GM12874 (cell line): Measurements from ENCODE around the gene SSH2.

ENCODE experiments used
- TF ChIP-seq, protein P1 (sequence below): IDR thresholded peaks from 2 replicates; pipeline ENCODE4 v1.5.1; 2011; ENCODE audit warnings: low read depth, mild to moderate bottlenecking, control low read depth, low read length, moderate library complexity; ENCODE audit not compliant: insufficient read depth

Gene SSH2

DNA sequence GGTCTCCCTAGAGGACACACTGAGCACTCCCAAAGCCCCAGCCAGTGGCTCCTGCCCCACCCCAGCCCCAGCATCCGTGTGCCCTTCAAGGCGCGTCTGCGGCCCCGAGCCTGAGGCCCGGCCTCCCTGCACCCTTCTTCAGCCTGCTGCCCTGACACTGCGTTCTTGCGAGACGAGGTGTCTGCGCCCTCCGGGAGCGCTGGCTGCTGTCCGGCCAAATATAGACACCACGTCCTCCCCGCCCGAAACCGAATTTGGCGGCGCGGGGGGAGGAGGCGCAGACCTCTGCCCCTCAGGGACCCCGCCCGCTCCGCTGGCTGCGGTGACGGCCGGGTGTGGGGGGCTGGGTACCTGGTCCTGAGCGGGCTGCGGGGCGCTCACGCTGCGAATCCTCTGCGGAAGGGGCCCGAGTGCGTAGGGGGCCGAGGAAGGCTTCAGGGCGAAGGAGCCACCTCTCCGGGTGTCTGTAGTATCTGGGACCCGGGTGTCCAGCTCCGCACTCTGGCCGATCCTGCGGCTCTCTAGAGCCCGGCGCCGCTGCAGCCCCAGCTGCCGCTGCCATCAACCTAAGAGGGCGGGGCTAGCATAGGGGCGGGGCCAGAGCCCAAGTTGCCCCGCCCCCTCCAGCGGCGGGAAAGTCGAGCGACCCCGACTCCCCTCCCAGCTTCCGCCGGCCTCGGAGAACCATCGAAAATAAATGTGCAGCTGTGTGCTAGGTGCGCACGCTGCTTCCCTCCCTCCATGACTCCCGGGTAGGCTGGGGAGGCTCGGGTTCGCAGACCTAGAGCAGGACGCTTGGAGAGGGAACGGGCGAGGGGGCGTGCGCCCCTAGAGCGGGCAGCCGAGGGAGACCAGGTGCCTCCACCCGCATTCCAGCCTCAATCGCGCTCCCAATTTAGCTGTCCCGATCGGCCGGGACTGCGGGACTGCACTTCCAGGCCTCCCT is 307.4 kb downstream of the SSH2 start, which contains the start of gene CORO6:
Gene CORO6 (minus strand): TSS at position 576 of the 946 bp plus-strand sequence. CDS start 1,491 bp downstream, outside the sequence.
- TF ChIP-seq, protein P1, sequence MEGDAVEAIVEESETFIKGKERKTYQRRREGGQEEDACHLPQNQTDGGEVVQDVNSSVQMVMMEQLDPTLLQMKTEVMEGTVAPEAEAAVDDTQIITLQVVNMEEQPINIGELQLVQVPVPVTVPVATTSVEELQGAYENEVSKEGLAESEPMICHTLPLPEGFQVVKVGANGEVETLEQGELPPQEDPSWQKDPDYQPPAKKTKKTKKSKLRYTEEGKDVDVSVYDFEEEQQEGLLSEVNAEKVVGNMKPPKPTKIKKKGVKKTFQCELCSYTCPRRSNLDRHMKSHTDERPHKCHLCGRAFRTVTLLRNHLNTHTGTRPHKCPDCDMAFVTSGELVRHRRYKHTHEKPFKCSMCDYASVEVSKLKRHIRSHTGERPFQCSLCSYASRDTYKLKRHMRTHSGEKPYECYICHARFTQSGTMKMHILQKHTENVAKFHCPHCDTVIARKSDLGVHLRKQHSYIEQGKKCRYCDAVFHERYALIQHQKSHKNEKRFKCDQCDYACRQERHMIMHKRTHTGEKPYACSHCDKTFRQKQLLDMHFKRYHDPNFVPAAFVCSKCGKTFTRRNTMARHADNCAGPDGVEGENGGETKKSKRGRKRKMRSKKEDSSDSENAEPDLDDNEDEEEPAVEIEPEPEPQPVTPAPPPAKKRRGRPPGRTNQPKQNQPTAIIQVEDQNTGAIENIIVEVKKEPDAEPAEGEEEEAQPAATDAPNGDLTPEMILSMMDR, result no peak

DNA sequence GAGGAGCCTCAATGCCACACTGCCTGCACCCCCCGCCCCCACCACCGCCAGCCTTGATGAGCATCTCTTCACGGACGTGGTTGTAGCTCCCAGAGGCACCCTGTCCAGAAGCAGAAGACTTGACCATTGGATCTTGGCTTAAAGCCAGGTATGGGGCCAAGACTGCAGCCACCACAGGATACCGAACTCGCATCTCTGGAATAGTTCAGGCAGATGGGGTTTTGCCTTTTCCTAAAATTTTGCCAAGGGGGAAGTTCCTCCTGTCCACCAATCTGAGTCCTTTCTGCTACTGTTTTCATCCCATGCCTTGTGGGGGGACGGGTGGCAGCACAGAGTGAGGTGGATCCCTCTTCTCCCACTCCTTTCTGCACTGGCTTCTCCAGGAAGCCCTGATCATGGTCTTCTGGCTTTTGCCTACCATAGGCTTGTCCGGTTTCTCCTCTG is 308.3 kb downstream of the SSH2 start:
- TF ChIP-seq, protein P1, result no peak

DNA sequence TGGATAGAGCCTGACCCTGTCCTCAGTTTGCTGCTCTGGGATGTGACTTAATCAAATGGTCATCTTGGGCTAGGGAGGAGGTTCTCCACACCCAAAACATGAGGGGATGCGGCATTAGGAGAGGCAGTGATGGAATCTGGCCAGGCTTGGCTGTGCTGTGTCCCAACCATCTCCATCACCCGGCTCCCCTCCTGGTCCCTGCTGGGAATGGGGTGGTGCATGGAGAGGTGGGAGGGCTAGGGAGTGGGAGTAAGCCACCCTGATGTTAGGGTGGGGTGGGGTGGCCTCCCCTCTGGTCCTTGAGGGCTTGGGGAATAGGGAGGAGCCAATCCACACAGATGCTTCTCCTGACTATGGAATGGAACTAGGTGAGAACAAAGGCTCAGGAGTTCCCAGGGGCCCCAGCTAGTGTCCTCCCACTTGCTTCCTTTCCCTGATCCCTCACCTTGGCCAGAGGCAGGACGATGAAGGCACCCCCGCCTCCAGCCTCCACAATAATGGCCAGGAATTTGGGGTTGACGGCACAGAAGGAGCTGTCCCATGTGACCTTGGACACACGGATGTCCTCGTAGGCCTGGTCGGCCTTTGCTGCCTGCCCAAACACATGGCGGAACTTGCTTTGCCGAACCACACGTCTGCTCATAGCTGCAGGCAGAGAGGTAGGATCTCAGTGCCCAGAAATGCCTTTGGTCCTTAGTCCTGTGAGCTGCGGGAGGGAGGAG is 309.1 kb downstream of the SSH2 start:
- TF ChIP-seq, protein P1, result no peak

DNA sequence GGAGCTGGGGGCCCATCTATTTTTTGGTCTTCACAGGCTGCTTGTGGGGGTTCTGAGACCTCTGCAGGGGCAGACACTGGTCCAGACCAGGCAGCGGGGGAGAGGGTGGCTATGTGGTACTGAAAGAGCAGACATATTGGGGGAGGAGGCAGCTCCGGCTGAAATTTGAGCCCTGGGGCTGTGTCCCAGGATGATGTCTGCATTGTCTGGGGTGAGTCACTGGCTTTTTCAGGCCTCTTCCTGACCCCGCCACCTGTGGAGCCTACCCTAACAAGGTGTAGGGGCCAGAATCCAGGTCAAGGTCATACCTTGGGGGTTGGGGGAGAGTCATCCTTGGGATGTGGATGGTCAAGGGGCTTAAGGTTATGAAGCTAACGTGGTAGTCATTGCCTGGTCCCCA is 309.8 kb downstream of the SSH2 start:
- TF ChIP-seq, protein P1, result no peak

DNA sequence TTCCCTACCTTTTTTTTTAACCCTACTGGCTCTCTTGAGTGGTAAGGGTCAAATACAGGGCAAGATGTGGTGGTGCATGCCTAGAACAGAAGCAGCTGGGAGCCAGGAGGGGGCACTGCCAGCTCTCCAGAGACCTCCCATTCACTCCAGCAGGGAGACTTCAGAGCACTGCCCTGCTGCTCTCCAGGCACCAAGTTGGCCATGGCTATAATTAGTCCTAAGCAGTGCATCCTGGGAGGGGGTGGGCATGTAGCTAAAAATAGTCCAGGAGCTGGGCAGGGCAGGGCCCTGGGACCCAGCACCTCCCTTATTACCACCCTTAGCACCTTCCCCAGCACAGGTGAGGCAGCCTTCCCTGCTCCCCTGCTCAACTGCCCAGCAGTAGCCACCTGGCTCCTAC is 310.8 kb downstream of the SSH2 start:
- TF ChIP-seq, protein P1, result peak; percentile 36

DNA sequence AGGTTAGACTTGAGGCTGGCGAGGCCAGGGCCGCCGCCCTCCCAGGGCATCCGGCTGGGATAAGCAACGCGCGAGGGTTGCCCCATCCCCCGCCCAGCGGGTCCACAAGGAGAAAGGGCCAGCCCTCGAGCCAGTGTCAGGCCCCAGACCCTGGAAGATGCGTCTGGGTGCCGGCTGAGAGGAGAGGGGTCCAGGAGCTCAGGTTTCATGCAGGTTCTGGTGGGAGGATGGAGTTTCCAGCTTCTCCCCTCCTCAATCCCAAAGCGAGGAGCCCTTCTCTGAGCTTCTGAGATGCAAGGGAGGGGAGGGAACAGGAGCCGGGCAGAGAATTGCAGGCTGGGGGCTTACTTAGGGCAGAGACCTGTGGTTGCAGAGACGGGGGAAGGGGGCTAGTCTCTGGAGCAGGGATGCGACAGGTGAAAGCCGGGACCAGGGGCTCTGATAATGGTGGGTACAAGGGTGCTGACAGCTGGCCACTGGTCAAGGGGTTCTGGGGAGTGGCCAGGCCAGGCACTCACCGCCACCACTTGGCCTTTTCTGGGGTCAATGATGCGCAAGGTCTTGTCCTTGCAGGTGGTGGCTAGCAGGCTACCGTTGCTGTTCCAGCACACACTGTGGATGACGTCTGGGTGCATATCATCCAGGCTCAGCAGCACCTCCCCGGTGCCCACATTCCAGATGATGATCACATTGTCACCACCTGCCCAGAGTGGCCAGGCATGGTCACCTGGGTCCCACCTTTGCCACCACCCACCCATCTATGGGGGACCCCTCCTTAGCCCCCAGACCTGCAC is 311.6 kb downstream of the SSH2 start:
- TF ChIP-seq, protein P1, result no peak
